RWPE1 (cell line): ENCODE results near the gene PAPSS2.

Source experiments
- CTCF ChIA-PET: fragments of 350-600 bp; sonication (Branson Sonifier 250); formaldehyde crosslinking; extraction: SDS; loops from one replicate; lab custom pipeline; 2021; lab: Yijun Ruan, JAX
- POLR2A ChIA-PET: fragments of 400-600 bp; formaldehyde crosslinking; extraction: SDS; loops from one replicate; lab custom pipeline; 2020; ENCODE audit warnings: antibody characterized with exemption; ENCODE audit not compliant: low non-redundant PET; lab: Yijun Ruan, JAX
- DNase-seq: peaks from one replicate; pipeline ENCODE4 v3.0.0; 2012; ENCODE audit warnings: low spot score
- H3K27ac ChIP-seq: fragments of 450-650 bp; 2 replicates; pipeline ENCODE4 v1.5.1; 2017
- TF ChIP-seq, protein P1 (sequence below): fragments of 450-650 bp; conservative IDR thresholded peaks from 2 replicates; pipeline ENCODE4 v1.5.1; 2017; ENCODE audit warnings: low read depth, mild to moderate bottlenecking

The PAPSS2 gene

DNA sequence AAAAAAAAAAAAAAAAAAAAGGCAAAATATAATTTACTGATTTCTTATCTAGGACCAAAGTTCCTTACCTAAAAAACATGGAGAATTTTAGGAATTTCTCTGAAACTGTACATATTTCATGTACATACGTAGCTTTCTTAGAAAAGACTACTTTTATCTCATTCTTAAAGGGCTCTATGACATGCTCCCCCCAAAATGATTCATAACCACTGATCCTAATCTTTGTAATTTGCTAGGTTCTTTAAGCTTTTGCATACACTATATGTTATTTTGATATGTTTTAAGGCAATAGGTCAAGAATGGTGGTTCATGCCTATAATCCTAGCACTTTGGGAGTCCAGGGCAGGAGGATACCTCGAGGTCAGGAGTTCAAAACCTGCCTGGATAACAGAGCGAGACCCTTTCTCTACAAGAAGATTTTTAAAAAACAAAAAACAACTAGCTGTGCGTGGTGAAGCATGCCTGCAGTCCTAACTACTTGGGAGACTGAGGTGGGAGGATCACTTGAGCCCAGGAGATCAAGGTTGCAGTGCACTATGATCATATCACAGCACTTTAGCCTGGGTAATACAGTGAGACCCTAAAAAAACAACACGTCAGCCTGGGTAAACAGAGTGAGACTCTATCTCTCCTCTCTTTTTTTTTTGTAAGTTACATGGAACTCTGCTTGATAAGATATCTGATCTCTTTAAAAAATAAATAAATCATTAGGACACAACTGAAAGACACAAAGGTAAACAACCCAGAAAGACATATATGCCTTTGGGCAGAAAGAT, 103.6 kb downstream of the PAPSS2 start:
- CTCF ChIA-PET = interaction anchor here (1.1 to 1.4 kb wide), 2 partner anchors 8 to 229 kb away, joined by 3 to 4 read pairs; no protein-coding TSS in a partner anchor

DNA sequence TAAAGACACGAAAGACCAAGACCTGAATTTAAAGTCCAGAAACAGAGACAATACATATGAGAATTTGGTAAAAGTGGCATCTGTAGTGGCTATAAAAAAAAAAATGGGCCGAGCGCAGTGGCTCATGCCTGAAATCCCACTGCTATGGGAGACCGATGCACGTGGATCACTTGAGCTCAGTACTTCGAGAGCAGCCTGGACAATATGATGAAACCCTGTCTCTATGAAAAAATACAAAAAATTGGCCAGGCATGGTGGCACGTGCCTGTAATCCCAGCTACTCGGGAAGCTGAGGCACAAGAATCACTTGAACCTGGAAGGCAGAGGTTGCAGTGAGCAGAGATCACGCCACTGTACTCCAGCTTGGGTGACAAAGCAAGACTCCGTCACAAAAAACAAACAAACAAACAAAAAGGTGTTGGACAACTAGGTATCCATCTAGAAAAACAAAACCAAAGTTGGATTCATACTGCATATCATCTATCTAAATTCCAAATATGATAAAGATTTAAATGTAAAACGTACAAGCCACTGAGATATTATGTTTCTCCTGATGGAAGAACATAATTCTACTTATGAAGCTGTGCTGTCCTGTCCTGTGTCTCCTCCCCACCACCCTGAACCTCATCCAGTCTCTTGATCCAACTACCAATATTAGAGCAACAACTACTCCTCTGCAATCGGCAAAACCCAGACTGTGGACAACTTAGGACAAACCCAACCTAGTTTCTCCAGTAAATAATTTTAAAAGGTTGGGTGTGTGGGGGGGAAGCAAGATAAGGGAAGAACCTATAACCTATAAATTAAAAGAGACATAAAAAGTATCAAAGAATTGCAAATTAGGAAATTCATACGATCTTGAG, 104.6 kb downstream of the PAPSS2 start:
- DNase-seq = no peak
- no peak overlapping the region for H3K27ac ChIP-seq
- CTCF ChIA-PET = interaction anchor here (1.1 kb wide), 1 partner anchor 230 kb away, joined by 3 read pairs; no protein-coding TSS in a partner anchor
- POLR2A ChIA-PET = no interaction called here
- TF ChIP-seq, protein P1, sequence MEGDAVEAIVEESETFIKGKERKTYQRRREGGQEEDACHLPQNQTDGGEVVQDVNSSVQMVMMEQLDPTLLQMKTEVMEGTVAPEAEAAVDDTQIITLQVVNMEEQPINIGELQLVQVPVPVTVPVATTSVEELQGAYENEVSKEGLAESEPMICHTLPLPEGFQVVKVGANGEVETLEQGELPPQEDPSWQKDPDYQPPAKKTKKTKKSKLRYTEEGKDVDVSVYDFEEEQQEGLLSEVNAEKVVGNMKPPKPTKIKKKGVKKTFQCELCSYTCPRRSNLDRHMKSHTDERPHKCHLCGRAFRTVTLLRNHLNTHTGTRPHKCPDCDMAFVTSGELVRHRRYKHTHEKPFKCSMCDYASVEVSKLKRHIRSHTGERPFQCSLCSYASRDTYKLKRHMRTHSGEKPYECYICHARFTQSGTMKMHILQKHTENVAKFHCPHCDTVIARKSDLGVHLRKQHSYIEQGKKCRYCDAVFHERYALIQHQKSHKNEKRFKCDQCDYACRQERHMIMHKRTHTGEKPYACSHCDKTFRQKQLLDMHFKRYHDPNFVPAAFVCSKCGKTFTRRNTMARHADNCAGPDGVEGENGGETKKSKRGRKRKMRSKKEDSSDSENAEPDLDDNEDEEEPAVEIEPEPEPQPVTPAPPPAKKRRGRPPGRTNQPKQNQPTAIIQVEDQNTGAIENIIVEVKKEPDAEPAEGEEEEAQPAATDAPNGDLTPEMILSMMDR = no peak

More for the DNA sequence above, 103.6 kb downstream of the PAPSS2 start:
- H3K27ac ChIP-seq = no peak overlapping the region
- POLR2A ChIA-PET = no interaction called here
- TF ChIP-seq, protein P1 = no peak
- no peak for DNase-seq

- ChIA-PET CTCF (interaction anchor here (0.6 kb wide), 1 partner anchor 112 kb away, joined by 3 read pairs; no protein-coding TSS in a partner anchor), POLR2A (no interaction called here)
- no peak overlapping the region for H3K27ac ChIP-seq
- no peak for DNase-seq
- TF ChIP-seq, protein P1 = no peak
Measured at GRCh38 chr10:87765666-87766376, 106.1 kb downstream of the PAPSS2 start.

DNA sequence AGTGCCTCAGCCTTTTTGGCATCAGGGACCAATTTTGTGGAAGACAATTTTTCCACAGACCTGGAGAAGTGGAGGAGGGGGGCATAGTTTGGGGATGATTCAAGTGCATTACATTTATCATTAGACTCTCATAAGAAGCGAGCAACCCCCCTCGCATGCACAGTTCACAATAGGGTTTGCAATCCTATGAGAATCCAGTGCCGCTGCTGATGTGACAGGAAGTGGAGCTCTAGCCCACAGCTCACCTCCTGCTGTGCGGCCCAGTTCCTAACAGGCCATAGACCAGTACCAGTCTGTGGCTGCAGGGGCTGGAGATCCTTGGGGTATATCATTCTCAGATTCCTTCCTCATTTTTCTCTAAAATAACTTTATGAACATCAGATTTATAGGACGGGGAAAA, 107.6 kb downstream of the PAPSS2 start:
- H3K27ac ChIP-seq = no peak overlapping the region
- TF ChIP-seq, protein P1 = no peak
- CTCF ChIA-PET = interaction anchor here (0.6 kb wide), 1 partner anchor 264 kb away, joined by 4 read pairs; no protein-coding TSS in a partner anchor
- POLR2A ChIA-PET = no interaction called here
- no peak for DNase-seq

- no peak overlapping the region for H3K27ac ChIP-seq
- TF ChIP-seq, protein P1 = peak; percentile 61
- peak; percentile 24 for DNase-seq
- ChIA-PET CTCF (interaction anchor here (0.6 to 1.5 kb wide), 6 partner anchors 10 to 238 kb away, joined by 3 to 5 read pairs (median 4); no protein-coding TSS in a partner anchor), POLR2A (no interaction called here)
Measured at GRCh38 chr10:87771871-87772500, 112.3 kb downstream of the PAPSS2 start.
